Left forelimb (tissue), 1 donor: Measurements from ENCODE around the gene MUC5B.
"Not testable (repeated sequence)": the region's sequence is repeated elsewhere in the genome, so short reads cannot be mapped to it uniquely, and the experiment has no call there.

Experiments
- DNase-seq: peaks from one replicate; pipeline ENCODE4 v3.0.0-alpha.2; 2018; ENCODE audit warnings: low spot score

MUC5B gene

GRCh38 chr11:1222491-1223345 lies at the start of gene MUC5B:
TSS of gene MUC5B (plus strand) at chr11:1223066. CDS start at chr11:1223124, 58 bp downstream.
- peak; percentile 64 for DNase-seq

- DNase-seq, result not testable (repeated sequence)
These were observed 49.5 kb upstream of the MUC5B start for GRCh38 chr11:1173396-1173795.

GRCh38 chr11:1174441-1175370 lies 48.2 kb upstream of the MUC5B start:
- no peak for DNase-seq

GRCh38 chr11:1175461-1176223 lies 47.2 kb upstream of the MUC5B start:
- no peak for DNase-seq

- no peak for DNase-seq
These were observed 46.4 kb upstream of the MUC5B start for GRCh38 chr11:1176224-1177019.

- no peak for DNase-seq
These were observed 45.7 kb upstream of the MUC5B start for GRCh38 chr11:1177020-1177770.

GRCh38 chr11:1177771-1178090 lies 45.1 kb upstream of the MUC5B start:
- DNase-seq, result no peak

GRCh38 chr11:1178201-1178885 lies 44.5 kb upstream of the MUC5B start:
- DNase-seq, result no peak

GRCh38 chr11:1178906-1179305 lies 44.0 kb upstream of the MUC5B start:
- no peak for DNase-seq

- DNase-seq, result no peak
These were observed 43.2 kb upstream of the MUC5B start for GRCh38 chr11:1179641-1180040.

GRCh38 chr11:1180171-1180570 lies 42.7 kb upstream of the MUC5B start:
- no peak for DNase-seq

- DNase-seq, result no peak
These were observed 41.9 kb upstream of the MUC5B start for GRCh38 chr11:1180947-1181391.

GRCh38 chr11:1181420-1181819 lies 41.4 kb upstream of the MUC5B start:
- DNase-seq, result no peak

- no peak for DNase-seq
These were observed 40.9 kb upstream of the MUC5B start for GRCh38 chr11:1181853-1182535.

- not testable (repeated sequence) for DNase-seq
These were observed 38.7 kb upstream of the MUC5B start for GRCh38 chr11:1184139-1184538.

GRCh38 chr11:1188451-1189130 lies 34.3 kb upstream of the MUC5B start:
- DNase-seq, result not testable (repeated sequence)

- DNase-seq, result not testable (repeated sequence)
These were observed 33.0 kb upstream of the MUC5B start for GRCh38 chr11:1189816-1190215.

GRCh38 chr11:1191786-1192470 lies 30.9 kb upstream of the MUC5B start:
- DNase-seq, result not testable (repeated sequence)
